Liver (tissue), 3 donors: Measurements from ENCODE around the gene ZFAND3.

Experiments used
- EGR1 ChIP-seq, 2 donors: IDR thresholded peaks; 2 replicates each; pipeline ENCODE4 v1.6.1; 2016 to 2018; ENCODE audit warnings: antibody characterized with exemption in 2 of 2, low read depth in 2 of 2
- FOXA1 ChIP-seq: IDR thresholded peaks from 2 replicates; pipeline ENCODE4 v1.6.1; 2016; ENCODE audit warnings: antibody characterized with exemption
- HNF4G ChIP-seq: IDR thresholded peaks from 2 replicates; pipeline ENCODE4 v1.6.1; 2016; ENCODE audit warnings: antibody characterized with exemption
- JUND ChIP-seq, 2 donors: IDR thresholded peaks; 2 replicates each; pipeline ENCODE4 v1.6.1; 2016; ENCODE audit warnings: antibody characterized with exemption in 2 of 2
- RAD21 ChIP-seq, 2 donors: IDR thresholded peaks; 2 replicates each; pipeline ENCODE4 v1.6.1; 2016; ENCODE audit warnings: antibody characterized with exemption in 2 of 2, mild to moderate bottlenecking in 2 of 2
- SP1 ChIP-seq: IDR thresholded peaks from 2 replicates; pipeline ENCODE4 v1.6.1; 2018; ENCODE audit warnings: antibody characterized with exemption, mild to moderate bottlenecking
- TAF1 ChIP-seq: conservative IDR thresholded peaks from 2 replicates; pipeline ENCODE4 v1.6.1; 2016; ENCODE audit warnings: antibody characterized with exemption, mild to moderate bottlenecking
- YY1 ChIP-seq: IDR thresholded peaks from 2 replicates; pipeline ENCODE4 v1.6.1; 2016; ENCODE audit warnings: antibody characterized with exemption, mild to moderate bottlenecking
- TF ChIP-seq, protein P1 (sequence below): IDR thresholded peaks from 2 replicates; pipeline ENCODE4 v1.6.1; 2016; ENCODE audit warnings: antibody characterized with exemption
- TF ChIP-seq, protein P2 (sequence below): fragments of 150-350 bp; IDR thresholded peaks from 2 replicates; pipeline ENCODE4 v1.5.1; 2017; ENCODE audit warnings: improper control_type of control experiment, low read depth, low read length; ENCODE audit not compliant: missing input control
- TF ChIP-seq, protein P3 (sequence below): IDR thresholded peaks from 2 replicates; pipeline ENCODE4 v1.6.1; 2016; ENCODE audit warnings: antibody characterized with exemption
- TF ChIP-seq, protein P4 (sequence below): IDR thresholded peaks from 2 replicates; pipeline ENCODE4 v1.6.1; 2016; ENCODE audit warnings: antibody characterized with exemption, mild to moderate bottlenecking
- TF ChIP-seq, protein P5 (sequence below): IDR thresholded peaks from 2 replicates; pipeline ENCODE4 v1.6.1; 2016; ENCODE audit warnings: antibody characterized with exemption
- donor health status: healthy.
- donor health status: healthy.

DNA sequence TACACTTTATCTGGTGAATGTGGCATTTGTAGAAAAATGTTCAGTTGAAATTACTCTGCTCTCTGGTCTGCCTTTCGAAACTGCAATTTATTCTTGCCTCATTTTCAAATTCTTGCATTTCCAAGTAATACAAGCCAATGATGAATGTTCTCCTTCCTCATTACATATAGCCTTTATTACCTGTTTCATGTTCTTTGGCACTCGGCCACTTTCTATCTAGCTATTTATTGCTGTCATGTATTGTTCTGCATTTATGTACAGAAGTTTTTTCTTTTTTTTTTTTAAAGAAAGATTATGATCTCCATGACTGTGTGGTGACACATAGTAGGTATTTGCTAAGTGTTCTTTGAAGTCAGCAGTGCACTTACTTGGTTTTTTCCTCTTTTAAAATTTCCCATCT lies 261.4 kb downstream of the ZFAND3 start:
- TF ChIP-seq YY1 (no peak), TAF1 (no peak), RAD21 (IDR thresholded peaks at IDR 0.05) (no peak), SP1 (no peak), JUND (IDR thresholded peaks at IDR 0.05) (no peak), FOXA1 (no peak), EGR1 (IDR thresholded peaks at IDR 0.05; ENCODE audit: low read depth in 2 of 2) (no peak), HNF4G (no peak)
- TF ChIP-seq, protein P1, sequence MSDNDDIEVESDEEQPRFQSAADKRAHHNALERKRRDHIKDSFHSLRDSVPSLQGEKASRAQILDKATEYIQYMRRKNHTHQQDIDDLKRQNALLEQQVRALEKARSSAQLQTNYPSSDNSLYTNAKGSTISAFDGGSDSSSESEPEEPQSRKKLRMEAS: no peak
- TF ChIP-seq, protein P2, sequence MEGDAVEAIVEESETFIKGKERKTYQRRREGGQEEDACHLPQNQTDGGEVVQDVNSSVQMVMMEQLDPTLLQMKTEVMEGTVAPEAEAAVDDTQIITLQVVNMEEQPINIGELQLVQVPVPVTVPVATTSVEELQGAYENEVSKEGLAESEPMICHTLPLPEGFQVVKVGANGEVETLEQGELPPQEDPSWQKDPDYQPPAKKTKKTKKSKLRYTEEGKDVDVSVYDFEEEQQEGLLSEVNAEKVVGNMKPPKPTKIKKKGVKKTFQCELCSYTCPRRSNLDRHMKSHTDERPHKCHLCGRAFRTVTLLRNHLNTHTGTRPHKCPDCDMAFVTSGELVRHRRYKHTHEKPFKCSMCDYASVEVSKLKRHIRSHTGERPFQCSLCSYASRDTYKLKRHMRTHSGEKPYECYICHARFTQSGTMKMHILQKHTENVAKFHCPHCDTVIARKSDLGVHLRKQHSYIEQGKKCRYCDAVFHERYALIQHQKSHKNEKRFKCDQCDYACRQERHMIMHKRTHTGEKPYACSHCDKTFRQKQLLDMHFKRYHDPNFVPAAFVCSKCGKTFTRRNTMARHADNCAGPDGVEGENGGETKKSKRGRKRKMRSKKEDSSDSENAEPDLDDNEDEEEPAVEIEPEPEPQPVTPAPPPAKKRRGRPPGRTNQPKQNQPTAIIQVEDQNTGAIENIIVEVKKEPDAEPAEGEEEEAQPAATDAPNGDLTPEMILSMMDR: no peak
- TF ChIP-seq, protein P3, sequence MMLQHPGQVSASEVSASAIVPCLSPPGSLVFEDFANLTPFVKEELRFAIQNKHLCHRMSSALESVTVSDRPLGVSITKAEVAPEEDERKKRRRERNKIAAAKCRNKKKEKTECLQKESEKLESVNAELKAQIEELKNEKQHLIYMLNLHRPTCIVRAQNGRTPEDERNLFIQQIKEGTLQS: no peak
- TF ChIP-seq, protein P4, sequence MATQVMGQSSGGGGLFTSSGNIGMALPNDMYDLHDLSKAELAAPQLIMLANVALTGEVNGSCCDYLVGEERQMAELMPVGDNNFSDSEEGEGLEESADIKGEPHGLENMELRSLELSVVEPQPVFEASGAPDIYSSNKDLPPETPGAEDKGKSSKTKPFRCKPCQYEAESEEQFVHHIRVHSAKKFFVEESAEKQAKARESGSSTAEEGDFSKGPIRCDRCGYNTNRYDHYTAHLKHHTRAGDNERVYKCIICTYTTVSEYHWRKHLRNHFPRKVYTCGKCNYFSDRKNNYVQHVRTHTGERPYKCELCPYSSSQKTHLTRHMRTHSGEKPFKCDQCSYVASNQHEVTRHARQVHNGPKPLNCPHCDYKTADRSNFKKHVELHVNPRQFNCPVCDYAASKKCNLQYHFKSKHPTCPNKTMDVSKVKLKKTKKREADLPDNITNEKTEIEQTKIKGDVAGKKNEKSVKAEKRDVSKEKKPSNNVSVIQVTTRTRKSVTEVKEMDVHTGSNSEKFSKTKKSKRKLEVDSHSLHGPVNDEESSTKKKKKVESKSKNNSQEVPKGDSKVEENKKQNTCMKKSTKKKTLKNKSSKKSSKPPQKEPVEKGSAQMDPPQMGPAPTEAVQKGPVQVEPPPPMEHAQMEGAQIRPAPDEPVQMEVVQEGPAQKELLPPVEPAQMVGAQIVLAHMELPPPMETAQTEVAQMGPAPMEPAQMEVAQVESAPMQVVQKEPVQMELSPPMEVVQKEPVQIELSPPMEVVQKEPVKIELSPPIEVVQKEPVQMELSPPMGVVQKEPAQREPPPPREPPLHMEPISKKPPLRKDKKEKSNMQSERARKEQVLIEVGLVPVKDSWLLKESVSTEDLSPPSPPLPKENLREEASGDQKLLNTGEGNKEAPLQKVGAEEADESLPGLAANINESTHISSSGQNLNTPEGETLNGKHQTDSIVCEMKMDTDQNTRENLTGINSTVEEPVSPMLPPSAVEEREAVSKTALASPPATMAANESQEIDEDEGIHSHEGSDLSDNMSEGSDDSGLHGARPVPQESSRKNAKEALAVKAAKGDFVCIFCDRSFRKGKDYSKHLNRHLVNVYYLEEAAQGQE: no peak
- TF ChIP-seq, protein P5, sequence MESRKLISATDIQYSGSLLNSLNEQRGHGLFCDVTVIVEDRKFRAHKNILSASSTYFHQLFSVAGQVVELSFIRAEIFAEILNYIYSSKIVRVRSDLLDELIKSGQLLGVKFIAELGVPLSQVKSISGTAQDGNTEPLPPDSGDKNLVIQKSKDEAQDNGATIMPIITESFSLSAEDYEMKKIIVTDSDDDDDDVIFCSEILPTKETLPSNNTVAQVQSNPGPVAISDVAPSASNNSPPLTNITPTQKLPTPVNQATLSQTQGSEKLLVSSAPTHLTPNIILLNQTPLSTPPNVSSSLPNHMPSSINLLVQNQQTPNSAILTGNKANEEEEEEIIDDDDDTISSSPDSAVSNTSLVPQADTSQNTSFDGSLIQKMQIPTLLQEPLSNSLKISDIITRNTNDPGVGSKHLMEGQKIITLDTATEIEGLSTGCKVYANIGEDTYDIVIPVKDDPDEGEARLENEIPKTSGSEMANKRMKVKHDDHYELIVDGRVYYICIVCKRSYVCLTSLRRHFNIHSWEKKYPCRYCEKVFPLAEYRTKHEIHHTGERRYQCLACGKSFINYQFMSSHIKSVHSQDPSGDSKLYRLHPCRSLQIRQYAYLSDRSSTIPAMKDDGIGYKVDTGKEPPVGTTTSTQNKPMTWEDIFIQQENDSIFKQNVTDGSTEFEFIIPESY: no peak
